ENCODE measurements around the gene HADHB.

GRCh38 chr2:26245810-26246209 is 1.1 kb downstream of the HADHB start:
- no peak for TF ChIP-seq ZNF235 (CRISPR knock-in tag; IDR thresholded peaks at IDR 0.05; ENCODE audit: borderline replicate concordance)
- TF ChIP-seq KDM5A (IDR thresholded peaks at IDR 0.05; ENCODE audit: borderline replicate concordance, low read length) = no peak
